ENCODE measurements around the gene SLC12A6.

SLC12A6 gene

GRCh38 chr15:34336231-34336990 is 1.2 kb downstream of the SLC12A6 start:
- no peak for DNase-seq (ENCODE audit: low read depth)
- peak overlapping the region; percentile 82 for H3K4me3 ChIP-seq (ENCODE audit: low read length)
- TF ChIP-seq CTCF (IDR thresholded peaks at IDR 0.05; ENCODE audit: insufficient read depth, low read depth, low read length, missing control alignments), result no peak

- DNase-seq (ENCODE audit: low read depth), result peak; percentile 46
- no peak for TF ChIP-seq CTCF (IDR thresholded peaks at IDR 0.05; ENCODE audit: insufficient read depth, low read depth, low read length, missing control alignments)
- no peak overlapping the region for H3K4me3 ChIP-seq (ENCODE audit: low read length)
These were observed 2.2 kb downstream of the SLC12A6 start for GRCh38 chr15:34335176-34336032.

GRCh38 chr15:34334672-34335071 is 2.9 kb downstream of the SLC12A6 start:
- DNase-seq (ENCODE audit: low read depth), result peak; percentile 49

GRCh38 chr15:34332553-34333120 is 4.9 kb downstream of the SLC12A6 start:
- no peak for DNase-seq (ENCODE audit: low read depth)

More at GRCh38 chr15:34334672-34335071, 2.9 kb downstream of the SLC12A6 start:
- TF ChIP-seq CTCF (IDR thresholded peaks at IDR 0.05; ENCODE audit: insufficient read depth, low read depth, low read length, missing control alignments), result no peak
- no peak overlapping the region for H3K4me3 ChIP-seq (ENCODE audit: low read length)

GRCh38 chr15:34331809-34332208 is 5.8 kb downstream of the SLC12A6 start:
- DNase-seq (ENCODE audit: low read depth), result no peak
- H3K4me3 ChIP-seq (ENCODE audit: low read length), result no peak overlapping the region
- no peak for TF ChIP-seq CTCF (IDR thresholded peaks at IDR 0.05; ENCODE audit: insufficient read depth, low read depth, low read length, missing control alignments)

More at GRCh38 chr15:34332553-34333120, 4.9 kb downstream of the SLC12A6 start:
- TF ChIP-seq CTCF (IDR thresholded peaks at IDR 0.05; ENCODE audit: insufficient read depth, low read depth, low read length, missing control alignments), result no peak
- H3K4me3 ChIP-seq (ENCODE audit: low read length), result no peak overlapping the region

- TF ChIP-seq CTCF (IDR thresholded peaks at IDR 0.05; ENCODE audit: insufficient read depth, low read depth, low read length, missing control alignments), result no peak
- DNase-seq (ENCODE audit: low read depth), result no peak
- no peak overlapping the region for H3K4me3 ChIP-seq (ENCODE audit: low read length)
These were observed 7.3 kb downstream of the SLC12A6 start for GRCh38 chr15:34330279-34330678.
